GM23338 (cell line): ENCODE data around the gene CYP2W1.

Experiments
- CREB1 ChIP-seq: fragments of 250-450 bp; sonication (Bioruptor Pico); IDR thresholded peaks from 2 replicates; pipeline ENCODE4 v1.5.0; 2020; ENCODE audit warnings: low read depth, mild to moderate bottlenecking, moderate library complexity
- CTCF ChIP-seq, 2 experiments: fragments of 200-600 bp in 1 of 2; sonication (generic) in 1 of 2; conservative IDR thresholded peaks; 2 replicates each; pipeline versions ENCODE4 v1.5.1 to v1.6.1; 2016 to 2017; ENCODE audit warnings: antibody characterized with exemption in 2 of 2, low read depth in 2 of 2, mild to moderate bottlenecking in 2 of 2, moderate library complexity in 1 of 2
- ETS1 ChIP-seq: IDR thresholded peaks from 2 replicates; pipeline ENCODE4 v1.6.1; 2016; ENCODE audit warnings: antibody characterized with exemption
- EZH2 ChIP-seq: fragments of 200-600 bp; sonication (generic); IDR thresholded peaks from one replicate; pipeline ENCODE4 v1.8.0; 2017; ENCODE audit warnings: antibody characterized with exemption, mild to moderate bottlenecking, low read depth; ENCODE audit not compliant: unreplicated experiment
- EZH2phosphoT487 ChIP-seq: fragments of 200-600 bp; sonication (generic); IDR thresholded peaks from one replicate; pipeline ENCODE4 v1.8.1; 2018; ENCODE audit warnings: antibody characterized with exemption; ENCODE audit not compliant: unreplicated experiment
- JUNB ChIP-seq: IDR thresholded peaks from one replicate; pipeline ENCODE4 v1.6.1; 2016; ENCODE audit warnings: antibody characterized with exemption; ENCODE audit not compliant: unreplicated experiment
- NANOG ChIP-seq: IDR thresholded peaks from 2 replicates; pipeline ENCODE4 v1.6.1; 2016; ENCODE audit warnings: antibody characterized with exemption, borderline replicate concordance
- POLR2AphosphoS5 ChIP-seq: IDR thresholded peaks from 2 replicates; pipeline ENCODE4 v1.6.1; 2016; ENCODE audit warnings: antibody characterized with exemption, low read depth
- REST ChIP-seq: IDR thresholded peaks from one replicate; pipeline ENCODE4 v1.6.1; 2018; ENCODE audit warnings: antibody characterized with exemption; ENCODE audit not compliant: unreplicated experiment
- ZNF114 ChIP-seq: fragments of 250-450 bp; sonication (Bioruptor Pico); IDR thresholded peaks from 2 replicates; pipeline ENCODE4 v1.5.0; 2020; ENCODE audit warnings: mild to moderate bottlenecking, moderate library complexity
- ZNF462 ChIP-seq: fragments of 250-450 bp; sonication (Bioruptor Pico); IDR thresholded peaks from 2 replicates; pipeline ENCODE4 v1.5.0; 2020; ENCODE audit warnings: mild to moderate bottlenecking, moderate library complexity

DNA sequence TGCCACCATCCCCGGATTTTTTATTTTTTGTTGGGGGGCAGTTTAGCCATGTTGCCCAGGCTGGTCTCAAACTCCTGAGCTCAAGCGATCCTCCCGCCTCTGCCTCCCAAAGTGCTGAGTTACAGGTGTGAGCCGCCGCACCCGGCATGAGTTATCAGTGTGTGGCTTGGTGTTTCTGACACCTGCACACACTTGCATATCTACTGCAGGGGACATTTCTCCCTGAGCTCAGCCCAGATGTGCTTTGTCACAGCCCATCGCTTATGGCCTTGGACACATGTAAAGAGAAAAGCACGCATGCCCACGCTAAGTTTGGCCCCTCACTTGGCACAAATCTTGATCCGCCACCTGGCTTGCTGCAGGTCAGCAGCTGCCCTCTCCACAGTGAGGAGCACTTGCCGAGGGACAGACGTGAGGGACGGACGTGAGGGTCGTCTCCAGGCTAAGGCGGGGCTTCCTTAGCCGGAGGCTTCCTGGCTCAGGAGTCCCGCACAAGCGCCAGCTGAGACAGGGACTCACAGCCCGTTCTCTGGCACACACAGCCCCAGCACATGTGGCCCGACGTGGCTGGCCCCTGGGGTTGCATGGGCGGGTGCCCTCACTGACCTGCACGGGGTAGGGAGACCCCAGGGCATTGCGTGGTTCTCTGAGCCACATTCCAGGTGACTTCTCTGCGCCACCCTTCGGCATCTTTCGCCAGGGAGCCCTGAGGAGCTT, 11.8 kb downstream of the CYP2W1 start:
- no peak for TF ChIP-seq EZH2
- TF ChIP-seq CTCF (conservative IDR thresholded peaks at IDR 0.05; ENCODE audit: low read depth in 2 of 2): no peak
- no peak for TF ChIP-seq CREB1
- no peak for TF ChIP-seq EZH2phosphoT487
- TF ChIP-seq POLR2AphosphoS5: no peak
- TF ChIP-seq REST: no peak
- no peak for TF ChIP-seq ZNF114 (CRISPR knock-in tag)
- TF ChIP-seq JUNB: no peak
- no peak for TF ChIP-seq NANOG
- TF ChIP-seq ETS1: no peak
- no peak for TF ChIP-seq ZNF462
